Endothelial cell of umbilical vein (primary cell): ENCODE measurements around the gene CNPY1. TPM values are rescaled to one million over a fixed set of nuclear protein-coding genes. Genes with fewer than 3 reads are reported as not detected.

ENCODE experiments used
- BruUV-seq: library from RNA; stranded (reverse); fragments of 400-500 nt; replicated peaks from 2 replicates; lab custom pipeline; 2021; lab: Mats Ljungman, UMichigan
- CTCF ChIA-PET: fragments of 300-600, 350-600 bp; sonication (Branson Sonifier 250); formaldehyde crosslinking; loops from one replicate; lab custom pipeline; 2021; ENCODE audit warnings: antibody characterized with exemption, inconsistent platforms; lab: Charles Lee
- POLR2A ChIA-PET: fragments of 300-600, 350-600 bp; sonication (Branson Sonifier 250); formaldehyde crosslinking; loops from one replicate; lab custom pipeline; 2021; ENCODE audit warnings: antibody characterized with exemption, inconsistent platforms; lab: Charles Lee
- DNase-seq: peaks from one replicate; pipeline ENCODE4 v3.0.0-alpha.2; 2011; ENCODE audit warnings: low read depth, low spot score
- FAIRE-seq: peaks from 2 replicates; lab custom pipeline; 2011; peaks lifted over from hg19 to GRCh38; lab: Jason Lieb, UNC
- H2AFZ ChIP-seq: 2 replicates; pipeline ENCODE4 v1.6.0; 2012; ENCODE audit warnings: low read depth, low read length, control low read depth, inconsistent platforms
- H3K27ac ChIP-seq: 2 replicates; pipeline ENCODE4 v1.5.1; 2011; ENCODE audit warnings: low read depth, mild to moderate bottlenecking, control low read depth, low read length, moderate library complexity; ENCODE audit not compliant: insufficient read depth
- H3K27me3 ChIP-seq, 2 experiments: 2 replicates each; pipeline versions ENCODE4 v1.6.0 to v1.6.1; 2011; ENCODE audit warnings: low read length in 2 of 2, mixed read lengths in 1 of 2; ENCODE audit not compliant: control insufficient read depth in 2 of 2, insufficient read depth in 2 of 2
- H3K36me3 ChIP-seq, 2 experiments: 2 replicates in 1 of 2; 3 replicates in 1 of 2; pipeline ENCODE4 v1.5.1; 2011; ENCODE audit warnings: low read length in 2 of 2, mild to moderate bottlenecking in 1 of 2, moderate library complexity in 1 of 2; ENCODE audit not compliant: control insufficient read depth in 2 of 2, insufficient read depth in 2 of 2; ENCODE audit errors: extremely low read depth in 1 of 2
- H3K4me1 ChIP-seq: 3 replicates; pipeline ENCODE4 v1.5.1; 2011; ENCODE audit warnings: mild to moderate bottlenecking, low read length; ENCODE audit not compliant: control insufficient read depth, insufficient read depth; ENCODE audit errors: extremely low read depth
- H3K4me2 ChIP-seq: 2 replicates; pipeline ENCODE4 v1.6.1; 2011; ENCODE audit warnings: low read length, control low read depth, mixed read lengths; ENCODE audit not compliant: insufficient read depth
- H3K4me3 ChIP-seq, 3 experiments: fragments of 200-600 bp in 1 of 3; sonication (generic), shearing (Covaris generic) in 1 of 3; replicated peaks in 1 of 3; 2 replicates each; pipeline ENCODE4 v1.5.1; 2011 to 2016; ENCODE audit warnings: control low read depth in 3 of 3, low read length in 3 of 3, mild to moderate bottlenecking in 2 of 3, inconsistent platforms in 1 of 3, low read depth in 1 of 3, moderate library complexity in 1 of 3; ENCODE audit not compliant: insufficient read depth in 1 of 3
- H3K79me2 ChIP-seq: 2 replicates; pipeline ENCODE4 v1.6.0; 2012; ENCODE audit warnings: low read length, inconsistent platforms; ENCODE audit not compliant: control insufficient read depth, insufficient read depth
- H3K9ac ChIP-seq: replicated peaks from 2 replicates; pipeline ENCODE3; 2011; ENCODE audit warnings: low read length, control low read depth; ENCODE audit not compliant: insufficient read depth; ENCODE audit errors: extremely low read depth
- H3K9me1 ChIP-seq: replicated peaks from 3 replicates; pipeline ENCODE4 v1.6.0; 2011; ENCODE audit warnings: mild to moderate bottlenecking, low read length; ENCODE audit not compliant: control insufficient read depth, insufficient read depth; ENCODE audit errors: extremely low read depth
- H3K9me3 ChIP-seq: replicated peaks from 2 replicates; pipeline ENCODE4 v1.5.1; 2012; ENCODE audit warnings: low read length, inconsistent platforms; ENCODE audit not compliant: control insufficient read depth, insufficient read depth
- H4K20me1 ChIP-seq: replicated peaks from 2 replicates; pipeline ENCODE3; 2011; ENCODE audit warnings: mild to moderate bottlenecking, low read length; ENCODE audit not compliant: control insufficient read depth, insufficient read depth; ENCODE audit errors: extremely low read depth
- CTCF ChIP-seq, 2 donors: IDR thresholded peaks; 1 replicate in 1 of 2; 2 replicates in 1 of 2; pipeline ENCODE4 v1.5.1; 2011; ENCODE audit warnings: low read length in 2 of 2, mild to moderate bottlenecking in 2 of 2, moderate library complexity in 2 of 2, control low read depth in 1 of 2, inconsistent platforms in 1 of 2, low read depth in 1 of 2; ENCODE audit not compliant: insufficient read depth in 1 of 2; ENCODE audit errors: extremely low read depth in 1 of 2
- FOS ChIP-seq: IDR thresholded peaks from 2 replicates; pipeline ENCODE4 v1.6.1; 2011; ENCODE audit warnings: mild to moderate bottlenecking, low read length, moderate library complexity, borderline replicate concordance; ENCODE audit not compliant: insufficient read depth
- GATA2 ChIP-seq: IDR thresholded peaks from 2 replicates; pipeline ENCODE4 v1.7.0; 2011; ENCODE audit warnings: low read depth, mild to moderate bottlenecking, moderate library complexity, mixed read lengths, low read length; ENCODE audit not compliant: insufficient read length, insufficient read depth
- JUN ChIP-seq: IDR thresholded peaks from 2 replicates; pipeline ENCODE4 v1.6.1; 2011; ENCODE audit warnings: borderline replicate concordance, low read depth; ENCODE audit not compliant: insufficient read length, insufficient read depth
- MYC ChIP-seq: IDR thresholded peaks from one replicate; pipeline ENCODE4 v1.6.1; 2011; ENCODE audit warnings: mild to moderate bottlenecking, low read depth, low read length
- POLR2A ChIP-seq: IDR thresholded peaks from 2 replicates; pipeline ENCODE4 v1.6.1; 2012; ENCODE audit warnings: low read depth, mild to moderate bottlenecking, control low read depth, low read length
- POLR2AphosphoS5 ChIP-seq: IDR thresholded peaks from 2 replicates; pipeline ENCODE4 v1.6.1; 2012; ENCODE audit warnings: low read depth, mild to moderate bottlenecking, control low read depth, low read length, moderate library complexity; ENCODE audit not compliant: insufficient read depth
- dilution Hi-C: fragments of 300-500 bp; cut with MboI; formaldehyde crosslinking; loops from one replicate; pipeline ENCODE4 v1.15.0; 2019; ENCODE audit warnings: low sequenced_read_pairs; ENCODE audit not compliant: extremely low pct_ligation_motif_present
- intact Hi-C: fragments of 100-400 bp; cut with micrococcal nuclease; formaldehyde crosslinking; loops from one replicate; pipeline ENCODE4 v1.10.0; 2022
- polyA plus RNA-seq, 4 experiments: library from polyadenylated mRNA; depleted of rRNA in 3 of 4; stranded (reverse) in 3 of 4; unstranded in 1 of 4; fragments of >200 nt; gene quantifications; 2 replicates each; pipeline versions ENCODE4 v1.2.1 to v1.2.3, GENCODE V29; 2011 to 2012; ENCODE audit warnings: missing spikeins in 1 of 4
- total RNA-seq: library from RNA; stranded (reverse); gene quantifications from 2 replicates; pipeline ENCODE4 v1.2.3, GENCODE V29; 2021

The CNPY1 gene
- total and polyA plus RNA-seq, 2 donors (not counting 3 experiments of a cell fraction or from before 2014, with no cell fraction given) = not detected

- intact Hi-C loops = no loop called here
- TF ChIP-seq FOS (no peak), MYC (no peak), JUN (no peak), POLR2AphosphoS5 (no peak), GATA2 (no peak), POLR2A (no peak)
- Histone ChIP-seq H3K79me2 (no peaks in the 10 kb centered on the region), H3K9me3 (no peaks in the 10 kb centered on the region), H3K9me1 (no peaks in the 10 kb centered on the region), H3K9ac (no peak overlapping the region), H2AFZ (no peak overlapping the region), H4K20me1 (no peaks in the 10 kb centered on the region), H3K4me1 (no peaks in the 10 kb centered on the region), H3K4me3 (no peak overlapping the region), H3K27ac (no peak overlapping the region), H3K36me3 (no peaks in the 10 kb centered on the region), H3K4me2 (no peak overlapping the region), H3K27me3 (no peaks in the 10 kb centered on the region)
- no peak for DNase-seq
- FAIRE-seq = no peak
- ChIA-PET CTCF (interaction anchor here (1.0 kb wide), 1 partner anchor 17 kb away, joined by 3 read pairs; no protein-coding TSS in a partner anchor), POLR2A (no interaction called here)
- BruUV-seq = no TSS peak
- dilution Hi-C loops = no loop called here
These were observed 34.9 kb upstream of the CNPY1 start for GRCh38 chr7:155581107-155581830.

GRCh38 chr7:155580367-155580766, 34.0 kb upstream of the CNPY1 start:
- no TSS peak for BruUV-seq
- no peak overlapping the region for H2AFZ ChIP-seq
- H3K9me1 ChIP-seq = no peaks in the 10 kb centered on the region
- no peak overlapping the region for H3K27ac ChIP-seq
- DNase-seq (no peak), FAIRE-seq (no peak)
- H3K4me1 ChIP-seq = no peaks in the 10 kb centered on the region
- ChIA-PET POLR2A (no interaction called here), CTCF (interaction anchor here (1.0 kb wide), 1 partner anchor 18 kb away, joined by 3 read pairs; no protein-coding TSS in a partner anchor)
- no peak overlapping the region for H3K4me3 ChIP-seq
- no peaks in the 10 kb centered on the region for H3K9me3 ChIP-seq
- H3K9ac ChIP-seq = no peak overlapping the region
- no peaks in the 10 kb centered on the region for H3K79me2 ChIP-seq
- H3K36me3 ChIP-seq = no peaks in the 10 kb centered on the region
- H3K4me2 ChIP-seq = no peak overlapping the region
- no peaks in the 10 kb centered on the region for H4K20me1 ChIP-seq
- intact Hi-C loops = no loop called here
- TF ChIP-seq CTCF (IDR thresholded peaks at IDR 0.05; ENCODE audit: extremely low read depth in 1 of 2, insufficient read depth in 1 of 2, low read depth in 1 of 2, low read length in 2 of 2) = no peak
- TF ChIP-seq GATA2 = no peak
- TF ChIP-seq POLR2A = no peak
- dilution Hi-C loops = no loop called here
- no peaks in the 10 kb centered on the region for H3K27me3 ChIP-seq
